Stimulated activated naive CD8-positive, alpha-beta T cell treated with anti-CD3 and anti-CD28 coated beads, Interleukin-15, Interleukin-2, amounts not matched to agents 100 ng/mL and 50 ng/mL, for 24 hours (primary cell): ENCODE results near the gene FAM193B.
"Not testable (repeated sequence)": the region's sequence is repeated elsewhere in the genome, so short reads cannot be mapped to it uniquely, and the experiment has no call there.

Experiments used
- H3K27ac Mint-ChIP-seq: one replicate; pipeline ENCODE4 v1.8.0; 2021; ENCODE audit warnings: mild to moderate bottlenecking, mixed read lengths
- H3K27me3 Mint-ChIP-seq: one replicate; pipeline ENCODE4 v1.8.0; 2021; ENCODE audit warnings: mixed read lengths
- H3K36me3 Mint-ChIP-seq: one replicate; pipeline ENCODE4 v1.8.0; 2021; ENCODE audit warnings: low read depth, mixed read lengths
- H3K4me1 Mint-ChIP-seq: one replicate; pipeline ENCODE4 v1.8.0; 2021; ENCODE audit warnings: low read depth, mixed read lengths
- H3K4me3 Mint-ChIP-seq: one replicate; pipeline ENCODE4 v1.8.0; 2021; ENCODE audit warnings: mild to moderate bottlenecking, mixed read lengths
- H3K9me3 Mint-ChIP-seq: one replicate; pipeline ENCODE4 v1.8.0; 2021; ENCODE audit warnings: mixed read lengths

FAM193B gene

GRCh38 chr5:177485753-177486152, 68.6 kb downstream of the FAM193B start:
- not testable (repeated sequence) for H3K4me3 Mint-ChIP-seq, H3K4me1 Mint-ChIP-seq, H3K9me3 Mint-ChIP-seq, H3K27ac Mint-ChIP-seq, H3K27me3 Mint-ChIP-seq
- H3K36me3 Mint-ChIP-seq: peaks cover 14% of the 10 kb centered on the region

- Mint-ChIP-seq H3K9me3 (no peaks in the 10 kb centered on the region), H3K27me3 (no peaks in the 10 kb centered on the region), H3K4me3 (no peak overlapping the region), H3K36me3 (peaks cover 12% of the 10 kb centered on the region), H3K4me1 (peaks cover 3% of the 10 kb centered on the region), H3K27ac (no peak overlapping the region)
Observed at GRCh38 chr5:177484902-177485549, 69.3 kb downstream of the FAM193B start.

GRCh38 chr5:177483994-177484901, 70.1 kb downstream of the FAM193B start:
- H3K27ac Mint-ChIP-seq: no peak overlapping the region

GRCh38 chr5:177483042-177483441, 71.3 kb downstream of the FAM193B start:
- Mint-ChIP-seq H3K36me3 (peaks cover 10% of the 10 kb centered on the region), H3K4me3 (no peak overlapping the region), H3K4me1 (peaks cover 23% of the 10 kb centered on the region), H3K9me3 (no peaks in the 10 kb centered on the region), H3K27ac (no peak overlapping the region), H3K27me3 (no peaks in the 10 kb centered on the region)

More at GRCh38 chr5:177483994-177484901, 70.1 kb downstream of the FAM193B start:
- no peak overlapping the region for H3K4me3 Mint-ChIP-seq
- H3K9me3 Mint-ChIP-seq: no peaks in the 10 kb centered on the region
- H3K36me3 Mint-ChIP-seq: peaks cover 10% of the 10 kb centered on the region
- H3K27me3 Mint-ChIP-seq: no peaks in the 10 kb centered on the region
- peaks cover 11% of the 10 kb centered on the region for H3K4me1 Mint-ChIP-seq

GRCh38 chr5:177482359-177482795, 72.0 kb downstream of the FAM193B start:
- H3K27me3 Mint-ChIP-seq: no peaks in the 10 kb centered on the region
- H3K4me1 Mint-ChIP-seq: peaks cover 29% of the 10 kb centered on the region
- H3K36me3 Mint-ChIP-seq: peaks cover 8% of the 10 kb centered on the region
- no peak overlapping the region for H3K27ac Mint-ChIP-seq
- H3K9me3 Mint-ChIP-seq: no peaks in the 10 kb centered on the region
- H3K4me3 Mint-ChIP-seq: no peak overlapping the region

GRCh38 chr5:177479774-177480173, 74.6 kb downstream of the FAM193B start:
- peaks cover 48% of the 10 kb centered on the region for H3K4me1 Mint-ChIP-seq
- no peaks in the 10 kb centered on the region for H3K36me3 Mint-ChIP-seq
- H3K27ac Mint-ChIP-seq: peak overlapping the region; percentile 98
- no peaks in the 10 kb centered on the region for H3K9me3 Mint-ChIP-seq
- no peaks in the 10 kb centered on the region for H3K27me3 Mint-ChIP-seq
- H3K4me3 Mint-ChIP-seq: no peak overlapping the region

GRCh38 chr5:177478711-177479646, 75.4 kb downstream of the FAM193B start:
- peaks cover 56% of the 10 kb centered on the region for H3K4me1 Mint-ChIP-seq
- H3K4me3 Mint-ChIP-seq: peak overlapping the region; percentile 52
- peak overlapping the region; percentile 98 for H3K27ac Mint-ChIP-seq
- no peaks in the 10 kb centered on the region for H3K27me3 Mint-ChIP-seq
- no peaks in the 10 kb centered on the region for H3K9me3 Mint-ChIP-seq
- H3K36me3 Mint-ChIP-seq: no peaks in the 10 kb centered on the region

GRCh38 chr5:177477701-177478477, 76.5 kb downstream of the FAM193B start:
- H3K4me1 Mint-ChIP-seq: peaks cover 59% of the 10 kb centered on the region
- H3K9me3 Mint-ChIP-seq: no peaks in the 10 kb centered on the region
- H3K36me3 Mint-ChIP-seq: no peaks in the 10 kb centered on the region
- no peak overlapping the region for H3K4me3 Mint-ChIP-seq
- peak overlapping the region; percentile 98 for H3K27ac Mint-ChIP-seq
- H3K27me3 Mint-ChIP-seq: no peaks in the 10 kb centered on the region

GRCh38 chr5:177476531-177477233, 77.7 kb downstream of the FAM193B start:
- no peaks in the 10 kb centered on the region for H3K27me3 Mint-ChIP-seq
- no peaks in the 10 kb centered on the region for H3K36me3 Mint-ChIP-seq
- peaks cover 63% of the 10 kb centered on the region for H3K4me1 Mint-ChIP-seq
- H3K27ac Mint-ChIP-seq: peak overlapping the region; percentile 78
- peak overlapping the region; percentile 30 for H3K4me3 Mint-ChIP-seq
- H3K9me3 Mint-ChIP-seq: no peaks in the 10 kb centered on the region

- H3K9me3 Mint-ChIP-seq: no peaks in the 10 kb centered on the region
- peak overlapping the region; percentile 30 for H3K4me3 Mint-ChIP-seq
- H3K27ac Mint-ChIP-seq: peak overlapping the region; percentile 78
- peaks cover 72% of the 10 kb centered on the region for H3K4me1 Mint-ChIP-seq
- no peaks in the 10 kb centered on the region for H3K36me3 Mint-ChIP-seq
- H3K27me3 Mint-ChIP-seq: no peaks in the 10 kb centered on the region
Observed at GRCh38 chr5:177475563-177476427, 78.6 kb downstream of the FAM193B start.

GRCh38 chr5:177474846-177475562, 79.4 kb downstream of the FAM193B start:
- H3K36me3 Mint-ChIP-seq: no peaks in the 10 kb centered on the region
- H3K4me1 Mint-ChIP-seq: peaks cover 76% of the 10 kb centered on the region
- peak overlapping the region; percentile 80 for H3K27ac Mint-ChIP-seq
- H3K27me3 Mint-ChIP-seq: no peaks in the 10 kb centered on the region
- H3K4me3 Mint-ChIP-seq: peak overlapping the region; percentile 75
- no peaks in the 10 kb centered on the region for H3K9me3 Mint-ChIP-seq

- Mint-ChIP-seq H3K27me3 (no peaks in the 10 kb centered on the region), H3K36me3 (no peaks in the 10 kb centered on the region), H3K4me1 (peaks cover 66% of the 10 kb centered on the region), H3K27ac (peak overlapping the region; percentile 80), H3K9me3 (no peaks in the 10 kb centered on the region), H3K4me3 (peak overlapping the region; percentile 75)
Observed at GRCh38 chr5:177474002-177474476, 80.3 kb downstream of the FAM193B start.
